GM21526 (cell line): ENCODE results near the gene CRISP2.

Source experiments
- ATAC-seq: cut with Tn5 transposase; IDR thresholded peaks from one replicate; pipeline ENCODE4 v1.9.1; 2021; ENCODE audit warnings: moderate library complexity; ENCODE audit not compliant: unreplicated experiment, low FRiP score

CRISP2 gene

DNA sequence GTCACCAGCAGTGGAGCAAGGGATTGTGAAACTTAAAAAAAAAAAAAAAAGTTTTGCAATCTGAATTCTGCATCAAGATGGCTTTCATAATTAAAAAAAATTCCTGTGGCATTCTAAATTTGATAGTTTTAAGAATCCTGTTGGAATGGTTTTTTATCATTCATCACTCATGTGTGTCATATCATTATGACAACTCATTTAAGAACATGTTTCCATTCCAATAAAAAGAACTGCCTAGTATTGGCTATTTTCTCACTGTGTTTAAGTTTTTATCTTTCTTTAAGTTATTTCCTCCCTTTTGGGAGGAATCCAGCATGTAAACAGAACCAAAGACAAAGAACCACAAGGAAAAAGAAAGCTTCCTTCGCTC lies 50.5 kb downstream of the CRISP2 start:
- ATAC-seq = no peak

DNA sequence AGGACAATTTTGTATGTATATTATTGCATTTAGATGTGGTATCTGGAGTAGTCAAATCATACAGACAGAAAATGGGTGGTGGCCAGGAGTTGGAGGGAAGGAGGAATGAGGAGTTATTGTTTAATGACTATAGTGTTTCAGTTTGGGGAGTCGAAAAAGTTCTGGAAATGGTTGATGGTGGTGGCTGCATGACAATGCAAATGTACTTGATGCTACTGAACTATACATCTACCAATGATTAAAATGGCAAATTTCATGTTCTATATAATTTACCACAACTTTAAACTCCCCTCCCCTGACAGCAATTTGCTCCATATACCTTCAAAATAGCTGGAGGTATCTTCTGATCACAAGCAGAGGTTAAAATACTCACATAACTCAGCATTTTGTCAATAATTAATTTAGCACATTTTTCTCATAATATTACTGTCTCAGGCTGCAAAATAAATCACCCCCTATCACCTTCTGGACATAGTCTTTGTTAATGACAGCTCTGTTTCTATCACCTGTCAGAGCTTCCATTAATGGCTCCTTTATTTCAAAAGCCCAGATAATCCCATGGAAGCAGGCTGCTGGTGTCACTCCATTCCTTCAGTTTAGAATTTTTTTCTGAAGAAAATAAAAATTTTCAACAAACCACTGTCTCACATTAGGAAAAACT lies 51.0 kb downstream of the CRISP2 start:
- ATAC-seq = no peak

DNA sequence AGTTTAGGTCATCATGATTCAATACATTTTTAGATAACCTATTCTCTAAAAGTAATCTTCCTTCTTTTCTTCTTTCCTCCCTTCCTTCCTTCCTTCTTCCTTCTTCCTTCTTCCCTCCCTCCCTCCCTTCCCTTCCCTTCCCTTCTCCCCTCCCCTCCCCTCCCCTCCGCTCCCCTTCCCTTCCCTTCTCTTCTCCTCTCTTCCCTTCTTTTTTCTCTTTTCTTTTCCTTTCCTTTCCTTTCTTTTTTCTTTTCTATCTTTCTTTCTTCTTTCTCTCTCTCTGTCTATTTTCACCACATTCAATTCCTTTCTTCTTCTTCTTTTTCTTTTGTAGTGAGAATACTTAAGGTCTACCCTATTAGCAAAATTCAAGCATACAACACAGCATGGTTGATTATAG lies 59.4 kb downstream of the CRISP2 start:
- no peak for ATAC-seq

- ATAC-seq = no peak
Measured at GRCh38 chr6:49653438-49653837, 59.9 kb downstream of the CRISP2 start.

DNA sequence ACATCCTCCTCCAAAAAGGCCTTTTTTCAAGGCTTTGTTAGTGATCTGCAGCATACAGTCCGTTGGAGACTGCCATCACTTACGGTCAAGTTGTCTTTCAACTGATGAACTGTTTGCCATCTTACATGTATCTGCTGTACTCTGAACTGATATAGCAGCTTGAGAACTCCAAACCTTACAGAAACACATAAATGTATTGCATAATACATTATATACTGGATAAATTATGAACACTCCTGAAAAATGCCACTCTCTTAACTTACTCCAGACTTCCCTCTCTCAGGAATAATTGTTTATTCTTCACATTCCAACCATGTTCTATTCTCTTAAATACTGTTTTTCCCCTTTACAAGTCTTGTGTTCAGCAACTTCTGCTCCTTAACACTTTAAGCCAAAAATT lies 62.1 kb downstream of the CRISP2 start:
- ATAC-seq = no peak

DNA sequence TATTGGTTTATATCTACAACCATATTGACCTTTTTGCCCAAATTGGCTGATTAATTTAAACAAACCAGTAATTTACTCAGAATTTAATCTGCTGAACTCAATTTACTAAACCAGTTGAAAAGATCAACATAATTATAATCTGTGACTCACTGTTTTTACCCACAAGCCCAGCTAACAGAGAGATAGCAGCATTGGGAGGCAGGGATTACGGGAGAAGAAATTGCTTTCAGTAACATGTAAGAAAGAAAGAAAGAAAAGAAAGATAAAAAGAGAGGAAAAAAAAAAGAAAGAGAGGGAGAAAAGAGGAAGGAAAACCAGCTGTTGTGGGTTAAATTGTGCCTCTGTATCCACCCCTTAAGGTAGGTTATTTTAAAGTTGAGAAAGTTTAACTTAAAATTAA lies 63.4 kb downstream of the CRISP2 start:
- ATAC-seq = no peak

DNA sequence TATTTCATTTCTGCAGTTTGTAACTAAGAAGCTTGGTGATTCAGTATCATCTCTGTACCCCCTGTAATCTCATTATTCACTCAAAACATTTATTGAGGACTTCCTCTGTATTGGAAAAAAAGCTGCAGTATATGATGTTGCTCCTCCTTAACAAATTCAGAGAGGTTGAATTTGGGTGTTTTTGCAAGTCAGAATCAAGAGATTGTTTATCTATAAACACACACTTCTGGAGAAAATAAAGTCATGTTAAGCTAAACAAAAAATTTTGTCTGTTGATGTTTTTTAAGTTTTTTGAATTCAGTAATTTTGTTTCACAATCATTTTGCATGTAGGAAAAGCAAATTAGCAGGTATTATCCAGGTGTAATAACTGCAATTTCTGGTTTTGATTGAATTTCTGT lies 65.3 kb downstream of the CRISP2 start:
- ATAC-seq = no peak

- ATAC-seq = no peak
Measured at GRCh38 chr6:49647476-49647875, 65.9 kb downstream of the CRISP2 start.

- ATAC-seq = no peak
Measured at GRCh38 chr6:49646942-49647341, 66.4 kb downstream of the CRISP2 start.

DNA sequence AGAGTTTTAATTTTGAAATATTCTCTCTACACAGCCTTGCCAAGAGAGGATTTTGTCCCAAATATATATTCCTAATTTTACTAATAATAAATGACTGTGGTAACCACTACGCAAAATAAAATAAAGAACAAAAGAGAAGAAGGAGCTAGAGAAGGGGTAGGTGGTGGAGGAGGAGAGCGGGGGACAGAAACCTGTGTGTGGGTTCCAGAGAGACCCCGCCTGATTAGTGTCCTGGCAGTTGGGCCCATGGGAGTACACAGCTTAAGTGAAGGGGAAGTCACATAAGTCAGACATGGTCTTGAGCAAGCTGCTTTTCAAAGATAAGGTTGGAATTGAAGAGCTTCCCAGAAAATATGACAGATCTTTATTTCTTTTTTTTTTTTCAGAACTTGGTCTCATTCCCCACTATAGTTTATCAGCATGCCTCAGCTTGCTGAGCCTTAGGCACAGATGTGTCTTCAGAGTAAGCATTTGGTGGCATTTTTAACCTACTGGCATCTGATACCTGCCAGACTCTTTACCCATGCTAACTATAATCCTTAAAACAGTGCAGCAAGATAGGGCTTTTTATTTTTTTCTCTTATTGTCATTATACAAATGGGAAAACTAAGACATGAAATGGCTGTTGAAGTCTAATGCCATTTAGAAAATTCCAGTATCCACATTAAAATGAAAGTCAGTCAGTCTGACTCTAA lies 67.1 kb downstream of the CRISP2 start:
- ATAC-seq = no peak

GRCh38 chr6:49645139-49645538 lies 68.2 kb downstream of the CRISP2 start:
- no peak for ATAC-seq
